Measurements from ENCODE around the gene RHOT1.

- no peak for TF ChIP-seq REST (IDR thresholded peaks at IDR 0.05; ENCODE audit: insufficient read depth in 1 of 2, low read depth in 2 of 2, low read length in 2 of 2)
- no peak for TF ChIP-seq TAF1 (IDR thresholded peaks at IDR 0.05; ENCODE audit: borderline replicate concordance, insufficient read depth, low read length)
- TF ChIP-seq SIN3A (IDR thresholded peaks at IDR 0.05; ENCODE audit: borderline replicate concordance, insufficient read depth, low read length) = no peak
These were observed 45.0 kb downstream of the RHOT1 start for GRCh38 chr17:32187271-32187670.

Measured in PFSK-1 (cell line).